ENCODE measurements around the gene NPBWR2.

GRCh38 chr20:64119301-64119680 lies 11.9 kb upstream of the NPBWR2 start:
- TF ChIP-seq TAF1 (IDR thresholded peaks at IDR 0.05; ENCODE audit: low read depth), result no peak
- TF ChIP-seq CTCF (IDR thresholded peaks at IDR 0.05; ENCODE audit: poor library complexity, severe bottlenecking), result no peak
- no peak for TF ChIP-seq EZH2 (IDR thresholded peaks at IDR 0.05; ENCODE audit: borderline replicate concordance, insufficient read depth, low read length, poor library complexity, severe bottlenecking)
- TF ChIP-seq MXI1 (conservative IDR thresholded peaks at IDR 0.05; ENCODE audit: poor library complexity, severe bottlenecking), result no peak
- TF ChIP-seq POLR2AphosphoS5 (IDR thresholded peaks at IDR 0.05), result no peak

Measured in neural cell (in vitro differentiated cells).